Osteoblast (primary cell): ENCODE results near the gene KANSL1. TPM values are rescaled to one million over a fixed set of nuclear protein-coding genes. Genes with fewer than 3 reads are reported as not detected.

ENCODE experiments used
- DNase-seq: peaks from one replicate; pipeline ENCODE4 v3.0.0; 2011; ENCODE audit warnings: low spot score, mixed read lengths; ENCODE audit not compliant: insufficient read length; ENCODE audit errors: missing footprints
- H2AFZ ChIP-seq: 2 replicates; pipeline ENCODE4 v1.6.0; 2011; ENCODE audit warnings: mild to moderate bottlenecking, low read length
- H3K27ac ChIP-seq: 2 replicates; pipeline ENCODE4 v1.5.1; 2011; ENCODE audit warnings: mild to moderate bottlenecking, low read depth, low read length, moderate library complexity
- H3K27me3 ChIP-seq: 2 replicates; pipeline ENCODE4 v1.6.0; 2012; ENCODE audit warnings: mild to moderate bottlenecking, control low read depth, inconsistent platforms, low read length, moderate library complexity; ENCODE audit not compliant: insufficient read depth
- H3K36me3 ChIP-seq: 2 replicates; pipeline ENCODE4 v1.5.1; 2011; ENCODE audit warnings: mild to moderate bottlenecking, low read length, control low read depth, moderate library complexity; ENCODE audit not compliant: insufficient read depth
- H3K4me1 ChIP-seq: 2 replicates; pipeline ENCODE4 v1.5.1; 2011; ENCODE audit warnings: mild to moderate bottlenecking, low read length, control low read depth, moderate library complexity; ENCODE audit not compliant: insufficient read depth
- H3K4me2 ChIP-seq: 2 replicates; pipeline ENCODE4 v1.6.0; 2011; ENCODE audit warnings: mild to moderate bottlenecking, low read length; ENCODE audit not compliant: insufficient read depth
- H3K4me3 ChIP-seq: fragments of 200-600 bp; sonication (generic); 3 replicates; pipeline ENCODE4 v1.5.1; 2012; ENCODE audit warnings: mild to moderate bottlenecking, low read length, inconsistent platforms; ENCODE audit not compliant: insufficient read depth
- H3K79me2 ChIP-seq: 2 replicates; pipeline ENCODE4 v1.6.0; 2012; ENCODE audit warnings: mild to moderate bottlenecking, low read length, control low read depth, inconsistent platforms; ENCODE audit not compliant: insufficient read depth
- H3K9me3 ChIP-seq: 2 replicates; pipeline ENCODE4 v1.5.1; 2011; ENCODE audit warnings: low read depth, low read length, control low read depth
- H4K20me1 ChIP-seq: 2 replicates; pipeline ENCODE4 v1.6.0; 2012; ENCODE audit warnings: mild to moderate bottlenecking, low read length, control low read depth; ENCODE audit not compliant: insufficient read depth
- total RNA-seq: library from RNA; depleted of rRNA; stranded (reverse); fragments of >200 nt; gene quantifications from 2 replicates; pipeline ENCODE4 v1.2.3, GENCODE V29; 2012
- TF ChIP-seq, protein P1 (sequence below): IDR thresholded peaks from 2 replicates; pipeline ENCODE4 v1.5.1; 2011; ENCODE audit warnings: mild to moderate bottlenecking, low read depth, low read length, moderate library complexity; ENCODE audit errors: extremely low read depth

Gene KANSL1
- total RNA-seq, 1 donor = 151 TPM

DNA sequence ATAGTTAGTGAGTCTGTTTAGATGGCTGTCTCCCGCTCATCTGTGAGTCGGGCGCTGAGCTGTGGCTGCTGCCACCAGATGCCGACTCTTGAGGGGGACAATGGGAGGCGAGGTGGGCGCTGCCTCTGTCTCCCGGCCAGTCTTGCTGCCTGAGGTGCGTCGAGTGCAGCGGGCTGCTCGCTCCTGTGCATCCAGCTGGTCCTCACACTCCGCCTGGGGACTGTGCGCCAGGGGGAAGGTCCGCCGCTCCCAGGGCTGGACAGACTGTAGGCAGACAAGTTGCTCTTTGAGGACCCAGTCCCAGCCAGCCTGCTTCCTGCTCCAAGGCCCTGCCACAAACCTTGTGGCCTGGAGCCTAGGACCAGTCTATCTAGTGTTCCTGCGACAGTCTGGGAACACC is 161.8 kb downstream of the KANSL1 start:
- H3K27ac ChIP-seq = no peak overlapping the region
- H3K4me2 ChIP-seq = no peak overlapping the region
- no peaks in the 10 kb centered on the region for H3K4me1 ChIP-seq
- H3K27me3 ChIP-seq = no peaks in the 10 kb centered on the region
- H4K20me1 ChIP-seq = peaks cover 5% of the 10 kb centered on the region
- no peak for DNase-seq
- H3K79me2 ChIP-seq = no peaks in the 10 kb centered on the region
- no peak overlapping the region for H2AFZ ChIP-seq
- no peaks in the 10 kb centered on the region for H3K9me3 ChIP-seq
- H3K36me3 ChIP-seq = peaks cover 79% of the 10 kb centered on the region
- no peak overlapping the region for H3K4me3 ChIP-seq
- TF ChIP-seq, protein P1, sequence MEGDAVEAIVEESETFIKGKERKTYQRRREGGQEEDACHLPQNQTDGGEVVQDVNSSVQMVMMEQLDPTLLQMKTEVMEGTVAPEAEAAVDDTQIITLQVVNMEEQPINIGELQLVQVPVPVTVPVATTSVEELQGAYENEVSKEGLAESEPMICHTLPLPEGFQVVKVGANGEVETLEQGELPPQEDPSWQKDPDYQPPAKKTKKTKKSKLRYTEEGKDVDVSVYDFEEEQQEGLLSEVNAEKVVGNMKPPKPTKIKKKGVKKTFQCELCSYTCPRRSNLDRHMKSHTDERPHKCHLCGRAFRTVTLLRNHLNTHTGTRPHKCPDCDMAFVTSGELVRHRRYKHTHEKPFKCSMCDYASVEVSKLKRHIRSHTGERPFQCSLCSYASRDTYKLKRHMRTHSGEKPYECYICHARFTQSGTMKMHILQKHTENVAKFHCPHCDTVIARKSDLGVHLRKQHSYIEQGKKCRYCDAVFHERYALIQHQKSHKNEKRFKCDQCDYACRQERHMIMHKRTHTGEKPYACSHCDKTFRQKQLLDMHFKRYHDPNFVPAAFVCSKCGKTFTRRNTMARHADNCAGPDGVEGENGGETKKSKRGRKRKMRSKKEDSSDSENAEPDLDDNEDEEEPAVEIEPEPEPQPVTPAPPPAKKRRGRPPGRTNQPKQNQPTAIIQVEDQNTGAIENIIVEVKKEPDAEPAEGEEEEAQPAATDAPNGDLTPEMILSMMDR = no peak

DNA sequence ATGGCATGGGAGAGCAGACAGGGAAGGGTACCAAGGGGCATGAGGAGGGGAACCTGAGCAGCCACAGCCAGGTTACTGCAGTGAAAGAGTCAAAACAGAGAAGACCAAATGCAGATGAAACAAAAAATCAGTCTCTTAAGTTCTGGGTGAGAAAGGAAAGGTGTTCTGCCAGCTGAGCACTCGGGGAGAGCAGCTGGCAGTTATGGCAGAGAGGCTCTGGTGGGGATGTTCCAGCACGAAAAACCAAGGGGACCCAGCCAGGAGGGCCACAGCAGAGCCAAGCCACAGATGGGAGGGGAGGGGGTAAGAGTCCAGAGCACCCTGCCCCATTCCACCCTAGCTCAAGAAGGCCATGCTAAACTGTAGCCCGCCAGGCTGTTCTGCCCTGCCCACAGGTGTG is 162.5 kb downstream of the KANSL1 start:
- H3K27me3 ChIP-seq = no peaks in the 10 kb centered on the region
- peaks cover 5% of the 10 kb centered on the region for H4K20me1 ChIP-seq
- H3K4me2 ChIP-seq = no peak overlapping the region
- no peak overlapping the region for H3K27ac ChIP-seq
- no peaks in the 10 kb centered on the region for H3K9me3 ChIP-seq
- H3K36me3 ChIP-seq = peaks cover 74% of the 10 kb centered on the region
- no peak overlapping the region for H2AFZ ChIP-seq
- H3K4me3 ChIP-seq = no peak overlapping the region
- no peak for DNase-seq
- TF ChIP-seq, protein P1 = no peak
- H3K79me2 ChIP-seq = no peaks in the 10 kb centered on the region
- no peaks in the 10 kb centered on the region for H3K4me1 ChIP-seq

DNA sequence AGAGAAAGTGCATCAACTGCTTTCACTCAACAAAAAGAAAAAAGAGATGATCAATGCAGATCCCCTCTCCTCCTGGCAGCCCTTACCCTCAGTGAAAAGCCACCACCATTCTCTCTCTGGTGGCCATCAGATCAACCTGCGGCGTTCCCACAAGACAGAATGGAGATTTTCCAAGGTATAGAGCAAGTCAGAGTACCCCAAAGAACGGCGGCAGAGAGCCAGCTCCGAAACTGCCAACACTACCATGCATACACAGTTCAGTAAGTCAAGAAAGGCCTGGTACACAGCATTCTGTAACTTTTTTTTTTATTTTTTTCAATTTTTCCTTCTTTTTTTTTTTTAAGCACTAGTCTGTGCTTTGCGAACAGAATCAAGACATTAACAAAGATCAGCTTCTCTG is 163.6 kb downstream of the KANSL1 start:
- Histone ChIP-seq H3K79me2 (no peaks in the 10 kb centered on the region), H3K4me2 (no peak overlapping the region), H4K20me1 (peaks cover 5% of the 10 kb centered on the region), H3K36me3 (peaks cover 62% of the 10 kb centered on the region), H3K4me1 (no peaks in the 10 kb centered on the region), H3K27me3 (no peaks in the 10 kb centered on the region), H3K4me3 (no peak overlapping the region), H3K27ac (no peak overlapping the region), H2AFZ (no peak overlapping the region), H3K9me3 (no peaks in the 10 kb centered on the region)
- TF ChIP-seq, protein P1 = no peak
- no peak for DNase-seq

DNA sequence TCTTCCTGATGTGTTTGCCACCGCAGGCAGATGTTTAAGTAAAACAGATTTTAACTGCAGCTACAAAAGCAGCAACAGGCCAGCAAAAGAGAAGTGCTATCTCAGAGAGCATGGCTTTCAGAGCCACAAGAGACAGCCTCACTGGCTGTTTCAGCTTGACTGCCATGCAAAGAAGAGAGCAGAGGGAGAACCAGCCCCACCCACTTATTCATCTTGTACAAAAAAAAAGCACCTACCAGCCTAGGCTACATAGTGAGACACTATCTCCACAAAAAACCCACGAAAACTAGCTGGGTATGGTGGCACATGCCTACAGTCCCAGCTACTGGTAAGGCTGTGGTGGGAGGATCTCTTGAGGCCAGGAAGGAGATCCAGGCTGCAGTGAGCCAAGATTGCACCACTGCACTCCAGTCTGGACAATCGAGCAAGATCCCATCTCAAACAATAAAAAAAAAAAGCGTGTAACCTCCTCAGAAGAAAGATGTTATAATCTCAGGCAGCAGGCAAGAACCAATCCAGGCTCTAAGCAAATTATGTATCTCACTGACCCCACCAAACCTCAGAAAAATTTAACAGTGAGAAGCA is 164.2 kb downstream of the KANSL1 start:
- H4K20me1 ChIP-seq = peaks cover 5% of the 10 kb centered on the region
- H3K4me3 ChIP-seq = no peak overlapping the region
- no peaks in the 10 kb centered on the region for H3K4me1 ChIP-seq
- DNase-seq = no peak
- H3K27ac ChIP-seq = no peak overlapping the region
- H3K36me3 ChIP-seq = peaks cover 57% of the 10 kb centered on the region
- no peak overlapping the region for H2AFZ ChIP-seq
- no peaks in the 10 kb centered on the region for H3K79me2 ChIP-seq
- TF ChIP-seq, protein P1 = no peak
- H3K4me2 ChIP-seq = no peak overlapping the region
- no peaks in the 10 kb centered on the region for H3K9me3 ChIP-seq
- H3K27me3 ChIP-seq = no peaks in the 10 kb centered on the region
